ENCODE data around the gene NOP58.

DNA sequence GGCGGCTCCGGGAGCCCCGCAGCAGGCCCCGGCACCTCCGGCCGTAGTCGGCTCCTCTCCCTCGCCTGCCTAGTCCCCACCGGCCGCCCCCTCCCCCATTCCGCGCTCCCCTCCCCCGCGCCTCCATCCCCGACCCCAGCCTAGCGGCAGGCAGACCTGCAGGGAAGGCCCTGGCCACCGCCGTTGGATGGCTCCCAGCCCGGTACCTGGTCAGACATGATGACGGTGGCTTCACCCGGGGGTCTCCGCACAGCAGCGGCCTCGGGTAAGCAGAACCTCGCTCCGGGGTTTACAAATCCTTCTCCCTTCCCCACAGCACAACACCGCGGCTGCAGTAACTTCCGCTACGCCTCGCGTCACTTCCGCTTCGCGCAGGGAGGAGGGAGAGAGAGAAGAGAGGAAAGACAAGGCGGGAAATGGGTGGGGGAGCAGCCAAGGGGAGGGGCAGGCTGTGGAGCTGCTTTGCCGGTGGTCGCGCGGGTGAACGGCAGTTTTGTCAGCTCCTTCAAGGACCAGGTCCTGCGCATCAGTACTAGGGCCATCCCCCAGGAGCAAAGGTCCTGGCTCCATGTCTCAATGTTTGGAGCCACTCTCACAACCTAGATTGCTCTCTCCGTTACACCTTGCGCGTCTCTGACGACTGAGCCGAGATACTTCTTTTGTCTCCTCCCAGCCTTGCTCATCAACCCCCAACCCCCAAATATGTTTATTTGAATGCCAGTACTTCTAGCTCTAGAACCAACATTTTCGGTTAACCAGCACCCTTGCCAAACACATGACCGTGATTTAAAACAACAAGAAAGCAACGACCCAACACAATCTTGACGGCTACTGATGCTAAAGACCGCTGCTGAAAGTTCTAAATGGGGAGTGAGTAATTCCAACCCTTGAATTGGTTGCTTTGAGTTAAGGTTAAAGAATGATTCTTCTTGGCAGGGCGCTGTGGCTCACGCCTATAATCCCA lies 27.0 kb upstream of the NOP58 start, which contains the start of gene SUMO1:
- TF ChIP-seq, protein P1, sequence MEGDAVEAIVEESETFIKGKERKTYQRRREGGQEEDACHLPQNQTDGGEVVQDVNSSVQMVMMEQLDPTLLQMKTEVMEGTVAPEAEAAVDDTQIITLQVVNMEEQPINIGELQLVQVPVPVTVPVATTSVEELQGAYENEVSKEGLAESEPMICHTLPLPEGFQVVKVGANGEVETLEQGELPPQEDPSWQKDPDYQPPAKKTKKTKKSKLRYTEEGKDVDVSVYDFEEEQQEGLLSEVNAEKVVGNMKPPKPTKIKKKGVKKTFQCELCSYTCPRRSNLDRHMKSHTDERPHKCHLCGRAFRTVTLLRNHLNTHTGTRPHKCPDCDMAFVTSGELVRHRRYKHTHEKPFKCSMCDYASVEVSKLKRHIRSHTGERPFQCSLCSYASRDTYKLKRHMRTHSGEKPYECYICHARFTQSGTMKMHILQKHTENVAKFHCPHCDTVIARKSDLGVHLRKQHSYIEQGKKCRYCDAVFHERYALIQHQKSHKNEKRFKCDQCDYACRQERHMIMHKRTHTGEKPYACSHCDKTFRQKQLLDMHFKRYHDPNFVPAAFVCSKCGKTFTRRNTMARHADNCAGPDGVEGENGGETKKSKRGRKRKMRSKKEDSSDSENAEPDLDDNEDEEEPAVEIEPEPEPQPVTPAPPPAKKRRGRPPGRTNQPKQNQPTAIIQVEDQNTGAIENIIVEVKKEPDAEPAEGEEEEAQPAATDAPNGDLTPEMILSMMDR (IDR thresholded peaks at IDR 0.05 in 2 of 3, conservative IDR thresholded peaks at IDR 0.05 in 1 of 3; ENCODE audit: borderline replicate concordance in 1 of 3, insufficient read depth in 1 of 3, low read depth in 2 of 3, low read length in 2 of 3): no peak
- no peak for TF ChIP-seq EGR1 (IDR thresholded peaks at IDR 0.05; ENCODE audit: low read depth)
- TF ChIP-seq, protein P2, sequence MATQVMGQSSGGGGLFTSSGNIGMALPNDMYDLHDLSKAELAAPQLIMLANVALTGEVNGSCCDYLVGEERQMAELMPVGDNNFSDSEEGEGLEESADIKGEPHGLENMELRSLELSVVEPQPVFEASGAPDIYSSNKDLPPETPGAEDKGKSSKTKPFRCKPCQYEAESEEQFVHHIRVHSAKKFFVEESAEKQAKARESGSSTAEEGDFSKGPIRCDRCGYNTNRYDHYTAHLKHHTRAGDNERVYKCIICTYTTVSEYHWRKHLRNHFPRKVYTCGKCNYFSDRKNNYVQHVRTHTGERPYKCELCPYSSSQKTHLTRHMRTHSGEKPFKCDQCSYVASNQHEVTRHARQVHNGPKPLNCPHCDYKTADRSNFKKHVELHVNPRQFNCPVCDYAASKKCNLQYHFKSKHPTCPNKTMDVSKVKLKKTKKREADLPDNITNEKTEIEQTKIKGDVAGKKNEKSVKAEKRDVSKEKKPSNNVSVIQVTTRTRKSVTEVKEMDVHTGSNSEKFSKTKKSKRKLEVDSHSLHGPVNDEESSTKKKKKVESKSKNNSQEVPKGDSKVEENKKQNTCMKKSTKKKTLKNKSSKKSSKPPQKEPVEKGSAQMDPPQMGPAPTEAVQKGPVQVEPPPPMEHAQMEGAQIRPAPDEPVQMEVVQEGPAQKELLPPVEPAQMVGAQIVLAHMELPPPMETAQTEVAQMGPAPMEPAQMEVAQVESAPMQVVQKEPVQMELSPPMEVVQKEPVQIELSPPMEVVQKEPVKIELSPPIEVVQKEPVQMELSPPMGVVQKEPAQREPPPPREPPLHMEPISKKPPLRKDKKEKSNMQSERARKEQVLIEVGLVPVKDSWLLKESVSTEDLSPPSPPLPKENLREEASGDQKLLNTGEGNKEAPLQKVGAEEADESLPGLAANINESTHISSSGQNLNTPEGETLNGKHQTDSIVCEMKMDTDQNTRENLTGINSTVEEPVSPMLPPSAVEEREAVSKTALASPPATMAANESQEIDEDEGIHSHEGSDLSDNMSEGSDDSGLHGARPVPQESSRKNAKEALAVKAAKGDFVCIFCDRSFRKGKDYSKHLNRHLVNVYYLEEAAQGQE (IDR thresholded peaks at IDR 0.05; ENCODE audit: low read depth): no peak
- TF ChIP-seq TCF7L2 (IDR thresholded peaks at IDR 0.05; ENCODE audit: borderline replicate concordance, extremely low read depth, insufficient read depth, insufficient read length): no peak
- TF ChIP-seq EZH2phosphoT487 (IDR thresholded peaks at IDR 0.05; ENCODE audit: borderline replicate concordance): no peak
- TF ChIP-seq, protein P3, sequence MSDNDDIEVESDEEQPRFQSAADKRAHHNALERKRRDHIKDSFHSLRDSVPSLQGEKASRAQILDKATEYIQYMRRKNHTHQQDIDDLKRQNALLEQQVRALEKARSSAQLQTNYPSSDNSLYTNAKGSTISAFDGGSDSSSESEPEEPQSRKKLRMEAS (IDR thresholded peaks at IDR 0.05): no peak
- TF ChIP-seq RAD21 (IDR thresholded peaks at IDR 0.05; ENCODE audit: low read depth): no peak

Measured in HCT116 (cell line).